Activated naive CD4-positive, alpha-beta T cell treated with anti-CD3 and anti-CD28 coated beads, Interleukin-2, amount 50 U/mL, for 16 hours (primary cell): Measurements from ENCODE around the gene CREBBP.
"Not testable (repeated sequence)": the region's sequence is repeated elsewhere in the genome, so short reads cannot be mapped to it uniquely, and the experiment has no call there.

Experiments
- DNase-seq: peaks from one replicate; pipeline ENCODE4 v3.0.0-alpha.2; 2020

Gene CREBBP

GRCh38 chr16:3730161-3731125 is 150.1 kb downstream of the CREBBP start:
- no peak for DNase-seq

GRCh38 chr16:3729161-3730112 is 151.1 kb downstream of the CREBBP start:
- DNase-seq = no peak

- no peak for DNase-seq
Observed at GRCh38 chr16:3728424-3729160, 151.9 kb downstream of the CREBBP start.

GRCh38 chr16:3727806-3728381 is 152.6 kb downstream of the CREBBP start:
- DNase-seq = no peak

GRCh38 chr16:3726021-3726687 is 154.4 kb downstream of the CREBBP start:
- no peak for DNase-seq

GRCh38 chr16:3725276-3725675 is 155.2 kb downstream of the CREBBP start:
- DNase-seq = no peak

- no peak for DNase-seq
Observed at GRCh38 chr16:3722508-3722907, 158.0 kb downstream of the CREBBP start.

- no peak for DNase-seq
Observed at GRCh38 chr16:3720418-3720817, 160.1 kb downstream of the CREBBP start.

GRCh38 chr16:3718628-3719027 is 161.9 kb downstream of the CREBBP start:
- no peak for DNase-seq

- DNase-seq = no peak
Observed at GRCh38 chr16:3718019-3718391, 162.5 kb downstream of the CREBBP start.

GRCh38 chr16:3717235-3718018 is 163.1 kb downstream of the CREBBP start, which contains the start of gene TRAP1:
TRAP1 (minus strand) TSS chr16:3717524; CDS start chr16:3717508, 16 bp downstream.
- DNase-seq = peak; percentile 89

- peak; percentile 49 for DNase-seq
Observed at GRCh38 chr16:3716831-3717234, 163.7 kb downstream of the CREBBP start.

GRCh38 chr16:3715430-3715829 is 165.1 kb downstream of the CREBBP start:
- DNase-seq = no peak

GRCh38 chr16:3714378-3714777 is 166.1 kb downstream of the CREBBP start:
- not testable (repeated sequence) for DNase-seq

- DNase-seq = no peak
Observed at GRCh38 chr16:3713587-3714242, 166.8 kb downstream of the CREBBP start.

GRCh38 chr16:3712861-3713372 is 167.6 kb downstream of the CREBBP start:
- DNase-seq = no peak

- DNase-seq = no peak
Observed at GRCh38 chr16:3706253-3707012, 174.1 kb downstream of the CREBBP start.

- DNase-seq = no peak
Observed at GRCh38 chr16:3702082-3702481, 178.4 kb downstream of the CREBBP start.

GRCh38 chr16:3701531-3701930 is 179.0 kb downstream of the CREBBP start:
- DNase-seq = no peak
